ENCODE measurements around the gene SORCS1. TPM values are rescaled to one million over a fixed set of nuclear protein-coding genes. Genes with fewer than 3 reads are reported as not detected.

Gene SORCS1
- total RNA-seq, 4 donors from 2014 or later: 0.26 to 9.4 (median 3.8) TPM

DNA sequence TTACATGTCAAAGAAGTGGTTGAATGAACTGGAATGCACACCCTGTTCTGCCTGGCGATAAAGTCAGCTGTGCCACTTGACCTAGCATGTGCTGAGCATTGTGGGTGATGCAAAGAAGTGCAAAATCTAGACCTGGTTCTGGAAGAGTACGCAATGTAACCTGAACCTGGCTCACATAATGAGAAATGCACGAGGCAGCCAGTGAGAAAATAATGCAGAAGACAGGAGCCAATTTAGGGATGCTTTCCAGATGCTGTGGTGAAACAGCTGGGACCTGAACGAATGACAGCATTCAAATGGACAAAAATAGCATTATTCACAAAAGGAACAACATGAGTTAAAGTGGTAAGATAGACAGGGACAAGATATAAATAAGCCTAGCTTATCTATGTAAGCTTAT, 402.6 kb downstream of the SORCS1 start:
- no peak overlapping the region for H3K27ac ChIP-seq
- no peak for TF ChIP-seq POLR2A (IDR thresholded peaks at IDR 0.05)
- TF ChIP-seq, protein P1, sequence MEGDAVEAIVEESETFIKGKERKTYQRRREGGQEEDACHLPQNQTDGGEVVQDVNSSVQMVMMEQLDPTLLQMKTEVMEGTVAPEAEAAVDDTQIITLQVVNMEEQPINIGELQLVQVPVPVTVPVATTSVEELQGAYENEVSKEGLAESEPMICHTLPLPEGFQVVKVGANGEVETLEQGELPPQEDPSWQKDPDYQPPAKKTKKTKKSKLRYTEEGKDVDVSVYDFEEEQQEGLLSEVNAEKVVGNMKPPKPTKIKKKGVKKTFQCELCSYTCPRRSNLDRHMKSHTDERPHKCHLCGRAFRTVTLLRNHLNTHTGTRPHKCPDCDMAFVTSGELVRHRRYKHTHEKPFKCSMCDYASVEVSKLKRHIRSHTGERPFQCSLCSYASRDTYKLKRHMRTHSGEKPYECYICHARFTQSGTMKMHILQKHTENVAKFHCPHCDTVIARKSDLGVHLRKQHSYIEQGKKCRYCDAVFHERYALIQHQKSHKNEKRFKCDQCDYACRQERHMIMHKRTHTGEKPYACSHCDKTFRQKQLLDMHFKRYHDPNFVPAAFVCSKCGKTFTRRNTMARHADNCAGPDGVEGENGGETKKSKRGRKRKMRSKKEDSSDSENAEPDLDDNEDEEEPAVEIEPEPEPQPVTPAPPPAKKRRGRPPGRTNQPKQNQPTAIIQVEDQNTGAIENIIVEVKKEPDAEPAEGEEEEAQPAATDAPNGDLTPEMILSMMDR (IDR thresholded peaks at IDR 0.05): no peak
- intact Hi-C loops (cut with DNase I; ENCODE audit: low total_unique reads): no loop called here
- no peaks in the 10 kb centered on the region for H3K27me3 ChIP-seq
- DNase-seq: no peak
- H3K4me1 ChIP-seq: no peaks in the 10 kb centered on the region
- no peak overlapping the region for H3K4me3 ChIP-seq
- H3K36me3 ChIP-seq: no peaks in the 10 kb centered on the region
- H3K9me3 ChIP-seq: no peaks in the 10 kb centered on the region

DNA sequence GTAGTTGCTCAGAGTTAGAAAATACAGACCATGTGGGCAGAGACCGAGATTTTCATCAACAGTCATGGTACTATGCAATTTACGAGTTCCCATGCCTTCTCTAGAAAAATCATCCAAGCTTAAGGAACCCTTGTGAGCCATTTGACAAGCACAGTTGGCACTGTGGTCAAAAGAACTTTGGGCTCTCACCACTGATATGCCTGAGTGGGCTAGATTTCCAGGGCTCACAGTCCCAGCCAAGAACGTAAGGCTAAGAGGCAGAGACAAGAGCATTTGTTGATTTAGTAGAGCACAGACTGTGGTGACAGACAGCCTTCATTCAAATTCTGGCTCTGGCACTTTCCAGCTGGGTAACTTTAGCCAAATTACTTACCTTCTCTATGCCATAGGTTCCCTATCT, 407.0 kb downstream of the SORCS1 start:
- Histone ChIP-seq H3K36me3 (no peaks in the 10 kb centered on the region), H3K27me3 (no peaks in the 10 kb centered on the region), H3K4me1 (no peaks in the 10 kb centered on the region), H3K9me3 (no peaks in the 10 kb centered on the region), H3K27ac (no peak overlapping the region), H3K4me3 (no peak overlapping the region)
- DNase-seq: no peak
- TF ChIP-seq, protein P1 (IDR thresholded peaks at IDR 0.05): no peak
- TF ChIP-seq POLR2A (IDR thresholded peaks at IDR 0.05): no peak
- intact Hi-C loops (cut with DNase I; ENCODE audit: low total_unique reads): no loop called here

DNA sequence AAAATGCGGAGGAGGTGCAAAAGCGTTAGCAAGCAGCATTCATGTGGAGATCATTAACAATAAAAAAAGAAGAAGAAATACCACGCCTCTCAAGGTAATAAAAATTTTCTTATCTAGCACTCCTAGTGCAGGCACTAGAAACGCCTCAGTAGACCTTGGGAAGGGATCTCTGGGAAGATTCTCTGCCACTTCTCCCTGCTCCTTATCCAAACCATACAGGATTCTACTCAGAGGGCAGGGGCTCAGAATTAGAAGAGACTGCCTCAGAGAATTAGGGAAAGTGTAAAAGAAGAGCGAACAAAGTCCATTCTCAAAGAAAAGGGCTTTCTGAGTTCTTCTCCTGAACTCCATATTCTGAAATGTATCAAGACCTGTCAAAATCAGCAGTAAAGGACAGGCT, 413.4 kb downstream of the SORCS1 start:
- DNase-seq: no peak
- intact Hi-C loops (cut with DNase I; ENCODE audit: low total_unique reads): no loop called here
- TF ChIP-seq, protein P1 (IDR thresholded peaks at IDR 0.05): no peak
- no peak for TF ChIP-seq POLR2A (IDR thresholded peaks at IDR 0.05)
- no peaks in the 10 kb centered on the region for H3K27me3 ChIP-seq
- no peaks in the 10 kb centered on the region for H3K4me1 ChIP-seq
- H3K27ac ChIP-seq: no peak overlapping the region
- no peaks in the 10 kb centered on the region for H3K9me3 ChIP-seq
- H3K4me3 ChIP-seq: no peak overlapping the region
- no peaks in the 10 kb centered on the region for H3K36me3 ChIP-seq

DNA sequence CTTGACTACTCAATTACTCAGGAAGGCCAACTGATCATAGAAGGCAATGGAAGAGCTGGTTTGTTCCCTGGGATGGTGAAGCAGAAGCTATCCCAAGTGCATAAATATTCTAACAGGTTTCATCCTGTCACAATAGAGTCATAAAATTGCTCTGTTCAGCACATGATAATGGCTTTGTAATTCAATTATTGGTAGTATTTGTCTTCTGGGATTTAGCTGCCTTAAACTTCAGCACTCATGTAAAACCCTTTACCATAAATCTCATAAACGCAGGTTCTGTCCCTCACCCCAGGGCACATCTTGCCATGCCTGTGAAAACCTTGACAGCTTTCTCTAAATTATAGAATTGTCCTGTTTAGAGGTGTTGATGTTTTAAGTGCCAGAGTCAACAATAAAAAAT, 417.6 kb downstream of the SORCS1 start:
- no peak overlapping the region for H3K4me3 ChIP-seq
- H3K36me3 ChIP-seq: no peaks in the 10 kb centered on the region
- no peaks in the 10 kb centered on the region for H3K9me3 ChIP-seq
- no peaks in the 10 kb centered on the region for H3K27me3 ChIP-seq
- no peaks in the 10 kb centered on the region for H3K4me1 ChIP-seq
- no peak for TF ChIP-seq POLR2A (IDR thresholded peaks at IDR 0.05)
- TF ChIP-seq, protein P1 (IDR thresholded peaks at IDR 0.05): no peak
- no peak for DNase-seq
- intact Hi-C loops (cut with DNase I; ENCODE audit: low total_unique reads): no loop called here
- no peak overlapping the region for H3K27ac ChIP-seq

DNA sequence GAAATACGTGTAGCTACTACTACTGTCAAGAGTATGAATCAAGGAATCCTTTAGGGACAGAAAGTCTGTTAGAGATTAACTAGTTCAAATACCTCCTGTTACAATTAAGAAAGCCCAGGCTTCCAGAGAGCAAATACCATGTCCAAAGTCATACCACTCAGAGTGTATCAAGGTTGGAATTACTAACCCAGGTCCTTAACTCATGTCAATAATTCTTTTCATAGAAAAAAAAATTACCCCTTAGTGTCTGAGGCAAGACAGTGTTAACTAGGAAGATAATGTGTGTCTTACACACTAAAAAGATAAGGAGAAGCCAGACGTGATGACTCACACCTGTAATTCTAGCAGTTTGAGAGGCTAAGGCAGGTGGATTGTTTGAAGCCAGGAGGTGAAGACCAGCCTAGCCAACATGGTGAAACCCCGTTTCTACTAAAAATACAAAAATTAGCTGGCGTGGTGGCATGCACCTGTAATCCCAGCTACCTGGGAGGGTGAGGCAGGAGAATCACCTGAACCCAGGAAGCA, 423.4 kb downstream of the SORCS1 start:
- Histone ChIP-seq H3K27me3 (no peaks in the 10 kb centered on the region), H3K4me3 (no peak overlapping the region), H3K9me3 (no peaks in the 10 kb centered on the region), H3K27ac (no peak overlapping the region), H3K4me1 (no peaks in the 10 kb centered on the region), H3K36me3 (no peaks in the 10 kb centered on the region)
- intact Hi-C loops (cut with DNase I; ENCODE audit: low total_unique reads): no loop called here
- TF ChIP-seq POLR2A (IDR thresholded peaks at IDR 0.05): no peak
- TF ChIP-seq, protein P1 (IDR thresholded peaks at IDR 0.05): no peak
- no peak for DNase-seq
